ENCODE measurements around the gene FGF6. TPM values are rescaled to one million over a fixed set of nuclear protein-coding genes. Genes with fewer than 3 reads are reported as not detected.
"Not testable (repeated sequence)": the region's sequence is repeated elsewhere in the genome, so short reads cannot be mapped to it uniquely, and the experiment has no call there.

The FGF6 gene
- polyA plus RNA-seq, 1 donor (not counting 4 experiments of a cell fraction or from before 2014, with no cell fraction given) = not detected

- H3K9me3 ChIP-seq (ENCODE audit: control insufficient read depth, low read depth, low read length) = no peaks in the 10 kb centered on the region
- TF ChIP-seq EZH2 (IDR thresholded peaks at IDR 0.05; ENCODE audit: low read length) = no peak
- no peak for TF ChIP-seq CTCF (optimal IDR thresholded peaks at IDR 0.05 in 1 of 3, IDR thresholded peaks at IDR 0.05 in 1 of 3, conservative IDR thresholded peaks at IDR 0.05 in 1 of 3; ENCODE audit: extremely low read depth in 1 of 3, insufficient read depth in 2 of 3, low read length in 3 of 3)
- H4K20me1 ChIP-seq (ENCODE audit: control insufficient read depth, extremely low read depth, insufficient read depth, low read length) = no peaks in the 10 kb centered on the region
- no peak overlapping the region for H3K27ac ChIP-seq (ENCODE audit: control insufficient read depth, insufficient read depth, low read length)
- dilution Hi-C loops (cut with MboI; ENCODE audit: extremely low pct_ligation_motif_present, low sequenced_read_pairs) = no loop called here
- no peaks in the 10 kb centered on the region for H3K9me1 ChIP-seq (ENCODE audit: control insufficient read depth, extremely low read depth, insufficient read depth, low read length)
- no peak overlapping the region for H3K9ac ChIP-seq (ENCODE audit: control insufficient read depth, extremely low read depth, insufficient read depth, low read length)
- no peaks in the 10 kb centered on the region for H3K27me3 ChIP-seq (ENCODE audit: control insufficient read depth, extremely low read depth, insufficient read depth, low read length)
- H3K36me3 ChIP-seq (ENCODE audit: control insufficient read depth in 2 of 2, extremely low read depth in 1 of 2, insufficient read depth in 2 of 2, low read length in 2 of 2) = no peaks in the 10 kb centered on the region
- H3K79me2 ChIP-seq (ENCODE audit: control insufficient read depth, insufficient read depth, low read length) = no peaks in the 10 kb centered on the region
- no peak for DNase-seq (ENCODE audit: low read depth, low spot score)
- H3K4me1 ChIP-seq (ENCODE audit: control insufficient read depth, extremely low read depth, insufficient read depth, low read length) = no peaks in the 10 kb centered on the region
- FAIRE-seq = no peak
- H2AFZ ChIP-seq (ENCODE audit: control insufficient read depth, low read length) = no peak overlapping the region
- H3K4me2 ChIP-seq (ENCODE audit: control insufficient read depth, extremely low read depth, insufficient read depth, low read depth, low read length) = no peak overlapping the region
- no peak overlapping the region for H3K4me3 ChIP-seq (ENCODE audit: control insufficient read depth in 2 of 3, extremely low read depth in 1 of 3, insufficient read depth in 2 of 3, low read depth in 1 of 3, low read length in 3 of 3)
Observed at GRCh38 chr12:4460761-4461160, 15.1 kb upstream of the FGF6 start.

- H3K9ac ChIP-seq (ENCODE audit: control insufficient read depth, extremely low read depth, insufficient read depth, low read length); H3K9me3 ChIP-seq (ENCODE audit: control insufficient read depth, low read depth, low read length); H3K9me1 ChIP-seq (ENCODE audit: control insufficient read depth, extremely low read depth, insufficient read depth, low read length); H3K4me1 ChIP-seq (ENCODE audit: control insufficient read depth, extremely low read depth, insufficient read depth, low read length); H2AFZ ChIP-seq (ENCODE audit: control insufficient read depth, low read length); H3K79me2 ChIP-seq (ENCODE audit: control insufficient read depth, insufficient read depth, low read length); H3K27ac ChIP-seq (ENCODE audit: control insufficient read depth, insufficient read depth, low read length); H3K27me3 ChIP-seq (ENCODE audit: control insufficient read depth, extremely low read depth, insufficient read depth, low read length); H3K4me3 ChIP-seq (ENCODE audit: control insufficient read depth in 2 of 3, extremely low read depth in 1 of 3, insufficient read depth in 2 of 3, low read depth in 1 of 3, low read length in 3 of 3); H4K20me1 ChIP-seq (ENCODE audit: control insufficient read depth, extremely low read depth, insufficient read depth, low read length); DNase-seq (ENCODE audit: low read depth, low spot score); dilution Hi-C loops (cut with MboI; ENCODE audit: extremely low pct_ligation_motif_present, low sequenced_read_pairs); H3K36me3 ChIP-seq (ENCODE audit: control insufficient read depth in 2 of 2, extremely low read depth in 1 of 2, insufficient read depth in 2 of 2, low read length in 2 of 2); FAIRE-seq; H3K4me2 ChIP-seq (ENCODE audit: control insufficient read depth, extremely low read depth, insufficient read depth, low read depth, low read length): not testable (repeated sequence)
Observed at GRCh38 chr12:4455849-4456248, 10.2 kb upstream of the FGF6 start.

- Histone ChIP-seq H3K27me3 (ENCODE audit: control insufficient read depth, extremely low read depth, insufficient read depth, low read length) (no peaks in the 10 kb centered on the region), H3K36me3 (ENCODE audit: control insufficient read depth in 2 of 2, extremely low read depth in 1 of 2, insufficient read depth in 2 of 2, low read length in 2 of 2) (no peaks in the 10 kb centered on the region), H4K20me1 (ENCODE audit: control insufficient read depth, extremely low read depth, insufficient read depth, low read length) (no peaks in the 10 kb centered on the region), H3K4me1 (ENCODE audit: control insufficient read depth, extremely low read depth, insufficient read depth, low read length) (no peaks in the 10 kb centered on the region), H3K79me2 (ENCODE audit: control insufficient read depth, insufficient read depth, low read length) (no peaks in the 10 kb centered on the region), H3K9me3 (ENCODE audit: control insufficient read depth, low read depth, low read length) (no peaks in the 10 kb centered on the region), H3K27ac (ENCODE audit: control insufficient read depth, insufficient read depth, low read length) (no peak overlapping the region), H3K9me1 (ENCODE audit: control insufficient read depth, extremely low read depth, insufficient read depth, low read length) (no peaks in the 10 kb centered on the region), H2AFZ (ENCODE audit: control insufficient read depth, low read length) (no peak overlapping the region), H3K4me2 (ENCODE audit: control insufficient read depth, extremely low read depth, insufficient read depth, low read depth, low read length) (no peak overlapping the region), H3K9ac (ENCODE audit: control insufficient read depth, extremely low read depth, insufficient read depth, low read length) (no peak overlapping the region), H3K4me3 (ENCODE audit: control insufficient read depth in 2 of 3, extremely low read depth in 1 of 3, insufficient read depth in 2 of 3, low read depth in 1 of 3, low read length in 3 of 3) (no peak overlapping the region)
- DNase-seq (ENCODE audit: low read depth, low spot score) (no peak), FAIRE-seq (no peak)
- no peak for TF ChIP-seq EZH2 (IDR thresholded peaks at IDR 0.05; ENCODE audit: low read length)
- no peak for TF ChIP-seq CTCF (optimal IDR thresholded peaks at IDR 0.05 in 1 of 3, IDR thresholded peaks at IDR 0.05 in 1 of 3, conservative IDR thresholded peaks at IDR 0.05 in 1 of 3; ENCODE audit: extremely low read depth in 1 of 3, insufficient read depth in 2 of 3, low read length in 3 of 3)
- dilution Hi-C loops (cut with MboI; ENCODE audit: extremely low pct_ligation_motif_present, low sequenced_read_pairs) = no loop called here
Observed at GRCh38 chr12:4454315-4454860, 8.8 kb upstream of the FGF6 start.
